ENCODE measurements around the gene APP. TPM values are rescaled to one million over a fixed set of nuclear protein-coding genes. Genes with fewer than 3 reads are reported as not detected.
A peak's percentile ranks its signal among the peaks of the same experiment; 100 is the strongest.

The APP gene
- total RNA-seq, 1 donor = 404 TPM

GRCh38 chr21:26099610-26100219 lies 70.9 kb downstream of the APP start:
- no peak for TF ChIP-seq CTCF (IDR thresholded peaks at IDR 0.05; ENCODE audit: insufficient read depth, low read length)
- no peak overlapping the region for H3K4me3 ChIP-seq (ENCODE audit: low read depth, low read length)
- DNase-seq (ENCODE audit: low read depth) = peak; percentile 85

GRCh38 chr21:26098772-26099397 lies 71.7 kb downstream of the APP start:
- peak; percentile 32 for DNase-seq (ENCODE audit: low read depth)
- no peak for TF ChIP-seq CTCF (IDR thresholded peaks at IDR 0.05; ENCODE audit: insufficient read depth, low read length)
- H3K4me3 ChIP-seq (ENCODE audit: low read depth, low read length) = no peak overlapping the region

- no peak for DNase-seq (ENCODE audit: low read depth)
- TF ChIP-seq CTCF (IDR thresholded peaks at IDR 0.05; ENCODE audit: insufficient read depth, low read length) = no peak
- H3K4me3 ChIP-seq (ENCODE audit: low read depth, low read length) = no peak overlapping the region
These were observed 73.1 kb downstream of the APP start for GRCh38 chr21:26097475-26097874.

- H3K4me3 ChIP-seq (ENCODE audit: low read depth, low read length) = no peak overlapping the region
- DNase-seq (ENCODE audit: low read depth) = no peak
- no peak for TF ChIP-seq CTCF (IDR thresholded peaks at IDR 0.05; ENCODE audit: insufficient read depth, low read length)
These were observed 73.8 kb downstream of the APP start for GRCh38 chr21:26096494-26097371.

GRCh38 chr21:26095131-26095530 lies 75.4 kb downstream of the APP start:
- no peak overlapping the region for H3K4me3 ChIP-seq (ENCODE audit: low read depth, low read length)
- TF ChIP-seq CTCF (IDR thresholded peaks at IDR 0.05; ENCODE audit: insufficient read depth, low read length) = no peak
- no peak for DNase-seq (ENCODE audit: low read depth)

GRCh38 chr21:26093122-26093521 lies 77.4 kb downstream of the APP start:
- TF ChIP-seq CTCF (IDR thresholded peaks at IDR 0.05; ENCODE audit: insufficient read depth, low read length) = no peak
- no peak overlapping the region for H3K4me3 ChIP-seq (ENCODE audit: low read depth, low read length)
- no peak for DNase-seq (ENCODE audit: low read depth)
